HL-60 (cell line): ENCODE measurements around the gene ADAMTS17.

Experiments
- DNase-seq, 2 experiments: peaks; one replicate each; pipeline ENCODE4 v3.0.0-alpha.2; 2010 to 2020; ENCODE audit warnings: low read depth in 1 of 2, low spot score in 1 of 2
- H3K27ac ChIP-seq: fragments of 250-450 bp; sonication (Bioruptor Pico); replicated peaks from 2 replicates; pipeline ENCODE4 v1.5.1; 2020; ENCODE audit warnings: mild to moderate bottlenecking, moderate library complexity
- H3K27me3 ChIP-seq: fragments of 250-450 bp; sonication (Bioruptor Pico); 2 replicates; pipeline ENCODE4 v1.5.1; 2021; ENCODE audit warnings: mild to moderate bottlenecking, moderate library complexity; ENCODE audit not compliant: insufficient read depth, poor library complexity, severe bottlenecking
- H3K4me3 ChIP-seq: replicated peaks from 2 replicates; pipeline ENCODE4 v1.5.1; 2011; ENCODE audit warnings: mild to moderate bottlenecking, control low read depth, low read length; ENCODE audit not compliant: insufficient read depth
- GABPA ChIP-seq: IDR thresholded peaks from 2 replicates; pipeline ENCODE4 v1.6.1; 2012; ENCODE audit warnings: low read depth
- POLR2AphosphoS5 ChIP-seq: IDR thresholded peaks from 2 replicates; pipeline ENCODE4 v1.6.1; 2012; ENCODE audit warnings: low read depth
- SPI1 ChIP-seq: IDR thresholded peaks from 2 replicates; pipeline ENCODE4 v1.6.1; 2012; ENCODE audit warnings: low read depth, mild to moderate bottlenecking, borderline replicate concordance
- TF ChIP-seq, protein P1 (sequence below): IDR thresholded peaks from 2 replicates; pipeline ENCODE4 v1.6.1; 2012; ENCODE audit warnings: low read depth; ENCODE audit not compliant: insufficient replicate concordance
- TF ChIP-seq, protein P2 (sequence below): IDR thresholded peaks from one replicate; pipeline ENCODE4 v1.5.1; 2011; ENCODE audit warnings: low read length, control low read depth, inconsistent platforms; ENCODE audit not compliant: insufficient read depth

Gene ADAMTS17

DNA sequence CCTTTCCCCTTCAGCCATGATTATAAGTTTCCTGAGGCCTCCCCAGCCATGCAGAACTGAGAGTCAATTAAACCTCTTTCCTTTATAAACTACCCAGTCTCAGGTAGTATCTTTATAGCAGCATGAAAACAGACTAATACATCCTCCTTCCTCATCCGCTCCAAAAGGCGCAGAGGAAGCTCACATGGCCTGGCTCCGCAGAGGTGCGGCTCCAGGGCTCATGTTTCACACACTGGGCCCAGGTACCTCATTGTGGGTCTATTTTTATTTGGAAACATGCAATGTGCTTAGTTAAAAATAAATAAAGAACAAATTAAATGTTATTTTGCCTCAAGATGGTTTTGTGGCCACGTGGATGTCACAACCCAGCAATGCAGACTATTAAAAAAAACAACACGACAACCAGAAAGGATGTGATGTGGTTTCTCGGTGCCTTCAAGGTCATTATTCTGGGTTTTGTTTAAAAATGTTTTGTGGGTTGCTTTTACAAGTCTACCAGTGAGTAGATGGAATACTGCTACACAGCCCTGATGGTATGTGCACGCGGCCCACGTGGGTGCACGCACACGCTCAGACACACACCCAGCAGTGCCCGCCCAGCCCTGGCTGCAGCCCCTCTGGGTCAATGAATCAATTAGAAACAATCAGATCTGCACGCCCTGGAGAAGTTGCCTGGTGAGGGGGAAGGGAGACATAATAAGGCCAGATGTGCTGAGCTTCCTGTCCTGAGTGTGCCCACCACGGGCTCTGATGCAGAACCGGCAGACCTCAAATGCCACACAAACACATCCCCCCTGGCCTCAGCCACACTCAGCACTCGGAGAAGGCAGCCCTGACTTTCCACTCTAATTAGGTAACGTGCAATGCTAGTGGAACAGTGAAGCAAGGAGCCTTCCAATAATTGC, 140.1 kb downstream of the ADAMTS17 start:
- TF ChIP-seq POLR2AphosphoS5 (peak; percentile 81), SPI1 (no peak)
- Histone ChIP-seq H3K4me3 (no peak overlapping the region), H3K27me3 (no peaks in the 10 kb centered on the region), H3K27ac (peak overlapping the region; percentile 51)
- DNase-seq, result peak in 1 of 2 experiments; percentile 73

- Histone ChIP-seq H3K4me3 (no peak overlapping the region), H3K27me3 (no peaks in the 10 kb centered on the region), H3K27ac (no peak overlapping the region)
- DNase-seq, result no peak
- TF ChIP-seq, protein P1, sequence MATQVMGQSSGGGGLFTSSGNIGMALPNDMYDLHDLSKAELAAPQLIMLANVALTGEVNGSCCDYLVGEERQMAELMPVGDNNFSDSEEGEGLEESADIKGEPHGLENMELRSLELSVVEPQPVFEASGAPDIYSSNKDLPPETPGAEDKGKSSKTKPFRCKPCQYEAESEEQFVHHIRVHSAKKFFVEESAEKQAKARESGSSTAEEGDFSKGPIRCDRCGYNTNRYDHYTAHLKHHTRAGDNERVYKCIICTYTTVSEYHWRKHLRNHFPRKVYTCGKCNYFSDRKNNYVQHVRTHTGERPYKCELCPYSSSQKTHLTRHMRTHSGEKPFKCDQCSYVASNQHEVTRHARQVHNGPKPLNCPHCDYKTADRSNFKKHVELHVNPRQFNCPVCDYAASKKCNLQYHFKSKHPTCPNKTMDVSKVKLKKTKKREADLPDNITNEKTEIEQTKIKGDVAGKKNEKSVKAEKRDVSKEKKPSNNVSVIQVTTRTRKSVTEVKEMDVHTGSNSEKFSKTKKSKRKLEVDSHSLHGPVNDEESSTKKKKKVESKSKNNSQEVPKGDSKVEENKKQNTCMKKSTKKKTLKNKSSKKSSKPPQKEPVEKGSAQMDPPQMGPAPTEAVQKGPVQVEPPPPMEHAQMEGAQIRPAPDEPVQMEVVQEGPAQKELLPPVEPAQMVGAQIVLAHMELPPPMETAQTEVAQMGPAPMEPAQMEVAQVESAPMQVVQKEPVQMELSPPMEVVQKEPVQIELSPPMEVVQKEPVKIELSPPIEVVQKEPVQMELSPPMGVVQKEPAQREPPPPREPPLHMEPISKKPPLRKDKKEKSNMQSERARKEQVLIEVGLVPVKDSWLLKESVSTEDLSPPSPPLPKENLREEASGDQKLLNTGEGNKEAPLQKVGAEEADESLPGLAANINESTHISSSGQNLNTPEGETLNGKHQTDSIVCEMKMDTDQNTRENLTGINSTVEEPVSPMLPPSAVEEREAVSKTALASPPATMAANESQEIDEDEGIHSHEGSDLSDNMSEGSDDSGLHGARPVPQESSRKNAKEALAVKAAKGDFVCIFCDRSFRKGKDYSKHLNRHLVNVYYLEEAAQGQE, result no peak
- TF ChIP-seq GABPA, result no peak
- TF ChIP-seq POLR2AphosphoS5, result no peak
- no peak for TF ChIP-seq SPI1
Observed at GRCh38 chr15:100200287-100200880, 141.4 kb downstream of the ADAMTS17 start.

DNA sequence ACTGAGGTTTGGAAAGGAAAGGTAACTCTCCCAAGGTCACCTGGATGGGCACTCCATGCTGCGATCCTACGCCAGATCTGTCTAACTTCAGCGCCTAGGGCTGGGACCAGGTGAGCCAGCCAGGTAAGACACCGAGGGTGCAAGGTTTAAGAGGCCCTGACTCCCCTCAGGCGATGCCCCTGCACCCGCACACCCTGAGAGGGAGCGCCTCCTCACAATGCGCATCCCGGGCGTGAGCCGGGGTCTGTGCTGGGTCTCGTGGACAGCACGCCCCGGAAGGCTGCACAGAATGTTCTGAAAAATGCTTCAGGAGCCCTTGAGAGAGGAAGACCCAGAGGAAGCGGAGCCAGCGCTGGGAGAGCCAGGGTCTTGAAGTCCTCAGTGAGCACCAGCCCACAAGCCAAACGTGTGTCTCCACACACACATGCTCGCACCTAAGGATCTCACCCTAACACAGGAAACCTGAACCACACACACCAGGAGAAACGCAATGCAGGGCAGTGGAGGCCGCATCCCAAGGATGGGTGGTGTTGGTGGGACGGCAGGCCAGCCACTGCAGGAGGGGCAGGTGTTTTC, 142.0 kb downstream of the ADAMTS17 start:
- no peaks in the 10 kb centered on the region for H3K27me3 ChIP-seq
- H3K4me3 ChIP-seq, result no peak overlapping the region
- H3K27ac ChIP-seq, result no peak overlapping the region
- TF ChIP-seq POLR2AphosphoS5 (no peak), SPI1 (no peak), GABPA (no peak)
- TF ChIP-seq, protein P2, sequence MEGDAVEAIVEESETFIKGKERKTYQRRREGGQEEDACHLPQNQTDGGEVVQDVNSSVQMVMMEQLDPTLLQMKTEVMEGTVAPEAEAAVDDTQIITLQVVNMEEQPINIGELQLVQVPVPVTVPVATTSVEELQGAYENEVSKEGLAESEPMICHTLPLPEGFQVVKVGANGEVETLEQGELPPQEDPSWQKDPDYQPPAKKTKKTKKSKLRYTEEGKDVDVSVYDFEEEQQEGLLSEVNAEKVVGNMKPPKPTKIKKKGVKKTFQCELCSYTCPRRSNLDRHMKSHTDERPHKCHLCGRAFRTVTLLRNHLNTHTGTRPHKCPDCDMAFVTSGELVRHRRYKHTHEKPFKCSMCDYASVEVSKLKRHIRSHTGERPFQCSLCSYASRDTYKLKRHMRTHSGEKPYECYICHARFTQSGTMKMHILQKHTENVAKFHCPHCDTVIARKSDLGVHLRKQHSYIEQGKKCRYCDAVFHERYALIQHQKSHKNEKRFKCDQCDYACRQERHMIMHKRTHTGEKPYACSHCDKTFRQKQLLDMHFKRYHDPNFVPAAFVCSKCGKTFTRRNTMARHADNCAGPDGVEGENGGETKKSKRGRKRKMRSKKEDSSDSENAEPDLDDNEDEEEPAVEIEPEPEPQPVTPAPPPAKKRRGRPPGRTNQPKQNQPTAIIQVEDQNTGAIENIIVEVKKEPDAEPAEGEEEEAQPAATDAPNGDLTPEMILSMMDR, result no peak
- TF ChIP-seq, protein P1, result no peak
- DNase-seq, result no peak

DNA sequence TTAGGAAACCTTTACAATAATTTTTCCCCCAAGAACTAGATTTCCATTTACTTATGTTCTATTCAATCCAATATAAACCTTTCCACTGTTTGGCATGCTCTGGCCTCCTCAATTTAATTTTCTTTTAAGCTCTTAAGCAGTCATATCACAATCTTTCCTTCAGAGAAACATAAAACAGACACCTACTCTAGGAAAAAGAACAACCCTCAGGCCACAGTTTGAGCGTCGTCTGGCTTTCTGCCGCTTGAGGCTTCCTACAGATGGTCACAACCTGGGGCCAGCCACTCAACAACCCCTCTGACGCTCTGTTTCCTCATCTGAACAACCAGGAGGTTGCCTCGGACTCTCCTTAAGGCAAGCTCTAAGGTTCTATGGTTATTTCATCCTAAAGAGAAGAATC, 143.3 kb downstream of the ADAMTS17 start:
- TF ChIP-seq, protein P2, result no peak
- TF ChIP-seq GABPA (no peak), POLR2AphosphoS5 (no peak)
- TF ChIP-seq, protein P1, result no peak
- Histone ChIP-seq H3K27me3 (no peaks in the 10 kb centered on the region), H3K27ac (no peak overlapping the region), H3K4me3 (no peak overlapping the region)
- DNase-seq, result no peak
